A549 (cell line): ENCODE results near the gene LRRC41. TPM values are rescaled to one million over a fixed set of nuclear protein-coding genes. Genes with fewer than 3 reads are reported as not detected.

Experiments used
- ATAC-seq, 2 experiments: fragments of 200-7000 bp in 1 of 2; fragments of >200 bp in 1 of 2; cut with Nextera tagmentation in 1 of 2; cut with Tn5 transposase in 1 of 2; 3 replicates each; pipeline versions ENCODE4 v1.8.0 to v1.9.1; 2018 to 2020; ENCODE audit warnings: mild to moderate bottlenecking in 1 of 2, moderate library complexity in 1 of 2
- CTCF ChIA-PET: fragments of 300-600 bp; sonication (Branson Sonifier 250); formaldehyde crosslinking; extraction: SDS; loops from one replicate; lab custom pipeline; 2021; ENCODE audit warnings: antibody characterized with exemption, inconsistent platforms; lab: Yijun Ruan, JAX
- POLR2A ChIA-PET: fragments of 350-600 bp; formaldehyde crosslinking; extraction: SDS; loops from one replicate; lab custom pipeline; 2021; ENCODE audit warnings: antibody characterized with exemption, inconsistent platforms; lab: Yijun Ruan, JAX
- DNase-seq, 2 experiments: peaks; one replicate each; pipeline versions ENCODE4 v3.0.0 to v3.0.0-alpha.2; 2011 to 2016; ENCODE audit warnings: low read depth in 1 of 2, low spot score in 1 of 2
- FAIRE-seq: peaks from 2 replicates; lab custom pipeline; 2011; peaks lifted over from hg19 to GRCh38; lab: Jason Lieb, UNC
- H3K27ac ChIP-seq, 2 experiments: fragments of >200 bp; sonication (Bioruptor Twin); formaldehyde crosslinking; 3 replicates each; pipeline ENCODE4 v1.5.1; 2016 to 2017
- H3K4me1 ChIP-seq: fragments of >200 bp; sonication (Bioruptor Twin); formaldehyde crosslinking; 3 replicates; pipeline ENCODE4 v1.6.1; 2016
- H3K4me2 ChIP-seq: fragments of >200 bp; sonication (Bioruptor Twin); formaldehyde crosslinking; 3 replicates; pipeline ENCODE4 v1.6.1; 2016
- H3K4me3 ChIP-seq: fragments of >200 bp; sonication (Bioruptor Twin); formaldehyde crosslinking; 3 replicates; pipeline ENCODE4 v1.5.1; 2016
- H3K9me3 ChIP-seq: fragments of >200 bp; sonication (Bioruptor Twin); formaldehyde crosslinking; 3 replicates; pipeline ENCODE4 v1.6.1; 2016
- CBX8 ChIP-seq: fragments of 200-600 bp; sonication (generic); IDR thresholded peaks from 2 replicates; pipeline ENCODE4 v1.6.1; 2016
- CEBPB ChIP-seq, 2 experiments: fragments of >200 bp in 1 of 2; sonication (Bioruptor Twin) in 1 of 2; formaldehyde crosslinking in 1 of 2; IDR thresholded peaks; 2 replicates each; pipeline ENCODE4 v1.6.1; 2012 to 2016
- CHD2 ChIP-seq: fragments of 150-350 bp; IDR thresholded peaks from 2 replicates; pipeline ENCODE4 v1.6.1; 2014; ENCODE audit warnings: low read length; ENCODE audit not compliant: partially characterized antibody
- FOSB ChIP-seq: fragments of 250-450 bp; sonication (Bioruptor Pico); IDR thresholded peaks from 2 replicates; pipeline ENCODE4 v1.5.0; 2020; ENCODE audit warnings: mild to moderate bottlenecking, moderate library complexity
- HOXA7 ChIP-seq: fragments of 250-450 bp; sonication (Bioruptor Pico); IDR thresholded peaks from 2 replicates; pipeline ENCODE4 v1.5.0; 2020; ENCODE audit warnings: mild to moderate bottlenecking, moderate library complexity
- KDM1A ChIP-seq: fragments of 200-600 bp; sonication (generic); IDR thresholded peaks from 2 replicates; pipeline ENCODE4 v1.6.1; 2016; ENCODE audit warnings: low read depth, mild to moderate bottlenecking
- KDM5A ChIP-seq: fragments of 200-600 bp; sonication (generic); IDR thresholded peaks from 2 replicates; pipeline ENCODE4 v1.6.1; 2016; ENCODE audit warnings: antibody characterized with exemption, mild to moderate bottlenecking
- PHF8 ChIP-seq: fragments of 200-600 bp; sonication (generic); IDR thresholded peaks from 2 replicates; pipeline ENCODE4 v1.6.1; 2016; ENCODE audit warnings: low read depth, mild to moderate bottlenecking, antibody characterized with exemption, moderate library complexity, borderline replicate concordance
- POLR2A ChIP-seq: IDR thresholded peaks from 2 replicates; pipeline ENCODE4 v1.6.1; 2012; ENCODE audit warnings: mild to moderate bottlenecking, low read length
- RAD21 ChIP-seq, 2 experiments: fragments of >200 bp in 1 of 2; sonication (Bioruptor Twin) in 1 of 2; formaldehyde crosslinking in 1 of 2; IDR thresholded peaks in 1 of 2; conservative IDR thresholded peaks in 1 of 2; 2 replicates in 1 of 2; 3 replicates in 1 of 2; pipeline ENCODE4 v1.6.1; 2012 to 2018; ENCODE audit warnings: inconsistent platforms in 1 of 2
- RARB ChIP-seq: fragments of 250-450 bp; sonication (Bioruptor Pico); IDR thresholded peaks from 2 replicates; pipeline ENCODE4 v1.8.0; 2021; ENCODE audit warnings: mild to moderate bottlenecking, moderate library complexity
- RNF2 ChIP-seq: fragments of 200-600 bp; sonication (generic); IDR thresholded peaks from 2 replicates; pipeline ENCODE4 v1.6.1; 2016; ENCODE audit warnings: low read depth, mild to moderate bottlenecking, antibody characterized with exemption, moderate library complexity, borderline replicate concordance
- SREBF2 ChIP-seq: fragments of 450-650 bp; IDR thresholded peaks from 2 replicates; pipeline ENCODE4 v1.6.1; 2014; ENCODE audit warnings: mild to moderate bottlenecking, moderate library complexity
- TFCP2L1 ChIP-seq: fragments of 250-450 bp; sonication (Bioruptor Pico); IDR thresholded peaks from 2 replicates; pipeline ENCODE4 v1.5.0; 2021; ENCODE audit warnings: mild to moderate bottlenecking
- TP53 ChIP-seq: fragments of 250-450 bp; sonication (Bioruptor Pico); IDR thresholded peaks from 2 replicates; pipeline ENCODE4 v1.5.0; 2021; ENCODE audit warnings: mild to moderate bottlenecking, moderate library complexity
- ZSCAN20 ChIP-seq: fragments of 250-450 bp; sonication (Bioruptor Pico); IDR thresholded peaks from 2 replicates; pipeline ENCODE4 v1.8.0; 2022; ENCODE audit warnings: mild to moderate bottlenecking, moderate library complexity
- WGBS: methylation state at CpG from one replicate; pipeline ENCODE4 v1.1.6; 2017; ENCODE audit errors: missing lambda C conversion rate; 5-methylcytosine and 5-hydroxymethylcytosine counted together
- polyA plus RNA-seq, 4 experiments: library from polyadenylated mRNA; depleted of rRNA in 3 of 4; stranded (reverse); fragments of >200 nt; fragmentation: RNase III in 1 of 4; extraction: RNeasy Plus Mini Kit Qiagen cat#74134 plus additional on column Dnase treatment in 1 of 4; gene quantifications; 2 replicates in 3 of 4; 3 replicates in 1 of 4; pipeline ENCODE4 v1.2.3, GENCODE V29; 2011 to 2017
- TF ChIP-seq, protein P1 (sequence below): IDR thresholded peaks from 2 replicates; pipeline ENCODE4 v1.6.1; 2012
- TF ChIP-seq, protein P2 (sequence below): fragments of >200 bp; sonication (Bioruptor Twin); formaldehyde crosslinking; IDR thresholded peaks from 2 replicates; pipeline ENCODE4 v1.6.1; 2016
- TF ChIP-seq, protein P3 (sequence below): fragments of >200 bp; sonication (Bioruptor Twin); formaldehyde crosslinking; IDR thresholded peaks from 3 replicates; pipeline ENCODE4 v1.5.1; 2016

Gene LRRC41
- polyA plus RNA-seq, 2 of the 4 experiments (the other 2 are of a cell fraction) = 28.6 to 33.4 TPM

DNA sequence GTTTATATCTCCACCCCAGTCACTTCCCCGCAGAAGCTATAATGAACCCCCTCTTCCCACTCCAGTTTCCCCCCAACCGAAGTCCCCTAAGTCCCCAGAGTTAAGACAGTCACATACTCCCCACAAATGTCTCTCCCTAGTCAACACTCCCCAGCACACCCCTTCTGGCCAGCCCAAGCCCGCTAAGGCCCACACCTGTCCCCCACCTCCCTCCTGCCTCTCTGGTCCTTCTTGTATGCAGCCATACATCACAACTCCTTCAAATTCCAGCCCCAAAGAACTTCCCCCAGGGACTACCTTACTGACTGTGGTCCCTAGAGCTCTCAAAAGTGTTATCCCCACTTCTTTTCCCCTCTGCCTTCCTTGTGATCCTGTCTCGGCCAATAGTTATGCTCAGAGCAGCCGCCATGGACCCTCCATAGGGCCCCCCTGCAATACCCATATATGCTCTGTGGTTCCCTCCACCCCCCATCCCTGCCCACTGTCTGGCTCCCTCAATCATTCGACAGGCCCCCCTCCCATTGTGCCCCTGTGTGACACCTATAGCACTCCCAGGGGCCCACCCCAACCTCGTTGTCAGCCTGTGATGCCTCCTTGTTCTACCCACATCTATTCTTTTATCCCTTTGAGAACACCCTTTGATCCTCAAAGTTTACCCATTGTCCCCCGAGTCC, 39.4 kb upstream of the LRRC41 start:
- peaks cover 16% of the 10 kb centered on the region for H3K4me1 ChIP-seq
- H3K9me3 ChIP-seq = no peaks in the 10 kb centered on the region
- ATAC-seq (no peak), FAIRE-seq (no peak), DNase-seq (no peak)
- no peak overlapping the region for H3K4me3 ChIP-seq
- TF ChIP-seq, protein P1, sequence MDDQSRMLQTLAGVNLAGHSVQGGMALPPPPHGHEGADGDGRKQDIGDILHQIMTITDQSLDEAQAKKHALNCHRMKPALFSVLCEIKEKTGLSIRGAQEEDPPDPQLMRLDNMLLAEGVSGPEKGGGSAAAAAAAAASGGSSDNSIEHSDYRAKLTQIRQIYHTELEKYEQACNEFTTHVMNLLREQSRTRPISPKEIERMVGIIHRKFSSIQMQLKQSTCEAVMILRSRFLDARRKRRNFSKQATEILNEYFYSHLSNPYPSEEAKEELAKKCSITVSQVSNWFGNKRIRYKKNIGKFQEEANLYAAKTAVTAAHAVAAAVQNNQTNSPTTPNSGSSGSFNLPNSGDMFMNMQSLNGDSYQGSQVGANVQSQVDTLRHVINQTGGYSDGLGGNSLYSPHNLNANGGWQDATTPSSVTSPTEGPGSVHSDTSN = no peak
- TF ChIP-seq KDM1A = no peak
- no peak for TF ChIP-seq RNF2
- no peak for TF ChIP-seq TFCP2L1 (CRISPR knock-in tag)
- no peak for TF ChIP-seq TP53 (CRISPR knock-in tag)
- TF ChIP-seq PHF8 = no peak
- TF ChIP-seq CEBPB (IDR thresholded peaks at IDR 0.05) = no peak
- no peak for TF ChIP-seq CHD2
- TF ChIP-seq KDM5A = no peak
- no peak for TF ChIP-seq CBX8
- no peak overlapping the region for H3K27ac ChIP-seq
- no peak overlapping the region for H3K4me2 ChIP-seq
- ChIA-PET POLR2A (no interaction called here), CTCF (interaction anchor here (0.6 to 1.0 kb wide), 2 partner anchors 9 to 73 kb away, joined by 3 to 4 read pairs; no protein-coding TSS in a partner anchor)
- 99% methylated on average over 8 of the region's 8 CpGs for WGBS

DNA sequence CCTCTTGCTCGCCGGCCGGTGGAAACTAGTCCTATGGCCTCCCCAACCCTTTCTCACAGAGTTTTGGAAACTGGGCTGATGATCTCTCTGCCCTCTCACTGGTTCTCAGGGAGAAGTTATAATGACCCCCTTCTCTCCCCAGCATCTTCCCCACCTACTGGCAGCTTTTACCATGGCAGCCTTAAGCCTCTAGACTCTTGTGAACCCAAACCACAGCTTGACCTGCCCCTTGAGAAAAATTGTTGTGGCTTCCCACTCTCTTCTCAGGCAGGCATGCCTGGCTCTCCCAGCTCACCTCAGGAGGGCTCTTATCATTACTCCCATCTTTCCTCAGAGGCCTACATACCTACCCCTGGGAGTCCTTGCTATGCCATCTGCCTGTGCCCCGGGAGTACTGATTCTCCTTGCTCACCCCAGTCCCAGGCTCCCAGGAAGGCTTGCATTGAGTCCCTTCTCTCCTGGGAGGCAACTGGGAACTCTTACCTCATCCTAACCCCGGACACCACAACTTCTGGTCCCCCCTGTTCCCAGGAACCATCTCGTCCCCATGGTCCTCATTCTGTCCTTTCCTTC, 38.8 kb upstream of the LRRC41 start:
- 94% methylated on average over 6 of the region's 6 CpGs for WGBS
- CTCF ChIA-PET = interaction anchor here (0.6 to 1.0 kb wide), 2 partner anchors 9 to 73 kb away, joined by 3 to 4 read pairs; no protein-coding TSS in a partner anchor
- Histone ChIP-seq H3K4me1 (peaks cover 14% of the 10 kb centered on the region), H3K4me2 (peak overlapping the region; percentile 99; the same call in 2 of the 3 replicates), H3K9me3 (no peaks in the 10 kb centered on the region), H3K4me3 (no peak overlapping the region), H3K27ac (no peak overlapping the region; a peak in 1 of 6 replicates)
- FAIRE-seq (no peak), ATAC-seq (0 out of 6 replicates have a peak, but pooled peaks of 1 of the 2 experiments have one; percentile 13), DNase-seq (peak; percentile 22 to 28)
- POLR2A ChIA-PET = no interaction called here
- TF ChIP-seq HOXA7 (no peak), RAD21 (conservative IDR thresholded peaks at IDR 0.05 in 1 of 2, IDR thresholded peaks at IDR 0.05 in 1 of 2) (no peak), POLR2A (no peak)
- TF ChIP-seq, protein P2, sequence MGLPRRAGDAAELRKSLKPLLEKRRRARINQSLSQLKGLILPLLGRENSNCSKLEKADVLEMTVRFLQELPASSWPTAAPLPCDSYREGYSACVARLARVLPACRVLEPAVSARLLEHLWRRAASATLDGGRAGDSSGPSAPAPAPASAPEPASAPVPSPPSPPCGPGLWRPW = no peak

DNA sequence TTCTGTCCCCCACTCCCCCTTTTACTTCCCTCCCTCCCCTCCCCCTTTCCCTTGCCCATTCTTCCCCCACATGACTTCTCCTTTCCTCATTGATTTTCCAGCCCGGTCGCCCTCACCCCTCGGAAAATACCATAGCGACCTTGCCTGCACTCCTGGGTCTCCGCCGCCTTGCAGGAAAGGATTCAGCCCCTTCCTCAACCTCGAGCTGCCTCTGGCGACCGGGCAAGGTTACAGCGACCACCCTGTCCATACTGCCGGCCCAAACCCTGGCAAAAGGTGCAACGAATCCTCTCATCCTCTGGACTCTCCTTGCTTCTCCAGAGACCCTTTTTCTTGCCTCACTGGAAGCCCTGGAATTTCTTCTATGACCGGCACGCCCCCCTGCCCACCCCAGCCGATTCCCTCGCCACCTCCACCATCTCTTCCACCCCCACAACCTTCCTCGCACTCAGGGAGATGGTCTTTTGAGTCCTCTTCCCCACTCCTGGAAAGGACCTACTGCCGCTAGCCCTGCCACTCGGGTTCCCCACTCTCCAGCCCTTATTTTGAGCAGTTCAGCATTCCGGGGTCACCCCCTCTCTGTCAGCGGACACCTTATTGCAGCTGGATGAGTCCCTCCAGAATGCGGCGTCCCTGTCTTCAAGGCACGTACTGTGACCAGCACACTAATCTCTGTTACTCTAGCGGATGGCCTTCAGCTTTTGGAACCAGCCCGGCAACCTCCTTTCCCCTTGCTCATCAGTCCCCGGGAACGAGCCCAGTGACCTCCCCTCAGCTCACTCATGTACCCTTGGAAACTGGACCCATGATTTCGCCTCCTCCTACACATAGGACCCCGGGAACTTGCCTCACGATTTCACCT, 38.0 kb upstream of the LRRC41 start:
- H3K9me3 ChIP-seq = no peaks in the 10 kb centered on the region
- peak overlapping the region; percentile 92 to 94 for H3K27ac ChIP-seq
- DNase-seq = no peak
- POLR2A ChIA-PET = interaction anchor here (0.6 to 2.0 kb wide), 2 partner anchors 18 to 38 kb away, joined by 4 to 14 read pairs; partner anchors contain the start of genes LRRC41 and UQCRH
- peaks cover 14% of the 10 kb centered on the region for H3K4me1 ChIP-seq
- no peak for FAIRE-seq
- H3K4me2 ChIP-seq = peak overlapping the region; percentile 99
- TF ChIP-seq, protein P3, sequence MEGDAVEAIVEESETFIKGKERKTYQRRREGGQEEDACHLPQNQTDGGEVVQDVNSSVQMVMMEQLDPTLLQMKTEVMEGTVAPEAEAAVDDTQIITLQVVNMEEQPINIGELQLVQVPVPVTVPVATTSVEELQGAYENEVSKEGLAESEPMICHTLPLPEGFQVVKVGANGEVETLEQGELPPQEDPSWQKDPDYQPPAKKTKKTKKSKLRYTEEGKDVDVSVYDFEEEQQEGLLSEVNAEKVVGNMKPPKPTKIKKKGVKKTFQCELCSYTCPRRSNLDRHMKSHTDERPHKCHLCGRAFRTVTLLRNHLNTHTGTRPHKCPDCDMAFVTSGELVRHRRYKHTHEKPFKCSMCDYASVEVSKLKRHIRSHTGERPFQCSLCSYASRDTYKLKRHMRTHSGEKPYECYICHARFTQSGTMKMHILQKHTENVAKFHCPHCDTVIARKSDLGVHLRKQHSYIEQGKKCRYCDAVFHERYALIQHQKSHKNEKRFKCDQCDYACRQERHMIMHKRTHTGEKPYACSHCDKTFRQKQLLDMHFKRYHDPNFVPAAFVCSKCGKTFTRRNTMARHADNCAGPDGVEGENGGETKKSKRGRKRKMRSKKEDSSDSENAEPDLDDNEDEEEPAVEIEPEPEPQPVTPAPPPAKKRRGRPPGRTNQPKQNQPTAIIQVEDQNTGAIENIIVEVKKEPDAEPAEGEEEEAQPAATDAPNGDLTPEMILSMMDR = no peak
- no peak for TF ChIP-seq CHD2
- no peak for TF ChIP-seq FOSB (CRISPR knock-in tag)
- no peak for TF ChIP-seq SREBF2
- TF ChIP-seq ZSCAN20 = no peak
- no peak for TF ChIP-seq RARB (CRISPR knock-in tag)
- H3K4me3 ChIP-seq = peak overlapping the region; percentile 63
- no peak for ATAC-seq
- WGBS = 73% methylated on average over 29 of the region's 31 CpGs
- CTCF ChIA-PET = interaction anchor here (0.6 to 1.9 kb wide), 7 partner anchors 8 to 89 kb away, joined by 3 to 11 read pairs (median 3); partner anchors contain the start of genes LRRC41 and UQCRH
